ENCODE results near the gene FXYD4. TPM values are rescaled to one million over a fixed set of nuclear protein-coding genes. Genes with fewer than 3 reads are reported as not detected.

FXYD4 gene
- total and polyA plus RNA-seq, 2 of the 8 experiments (the other 6 are each of a cell fraction or from before 2014, with no cell fraction given): not detected

- H3K9ac ChIP-seq (replicated peaks in 1 of 4; ENCODE audit: extremely low read depth in 1 of 4, low read depth in 3 of 4, low read length in 3 of 4): no peak overlapping the region
- 0 out of 2 replicates have a peak overlapping the region, but pooled peaks have one; percentile 61 for H2BK15ac ChIP-seq (ENCODE audit: low read length)
- no peak overlapping the region for H3K56ac ChIP-seq (replicated peaks; ENCODE audit: insufficient read length, low read depth, low read length)
- peaks cover 4 to 20% (median 7%) of the 10 kb centered on the region in 4 experiments for H3K4me1 ChIP-seq (replicated peaks in 1 of 4; ENCODE audit: control insufficient read depth in 3 of 4, insufficient read depth in 4 of 4, low read length in 3 of 4)
- no peak overlapping the region for H3K4me3 ChIP-seq (ENCODE audit: extremely low read depth in 1 of 4, insufficient read depth in 2 of 4, low read depth in 3 of 4, low read length in 4 of 4)
- no peaks in the 10 kb centered on the region for H3K36me3 ChIP-seq (ENCODE audit: control insufficient read depth in 2 of 4, insufficient read depth in 4 of 4, low read length in 3 of 4)
- H3K18ac ChIP-seq (ENCODE audit: extremely low read depth, low read length): no peak overlapping the region; the same call in 1 of the 2 replicates
- POLR2A ChIA-PET (ENCODE audit: partially characterized antibody): interaction anchor here (0.8 to 2.7 kb wide), 4 partner anchors 10 to 25 kb away, joined by 3 to 11 read pairs (median 4); no protein-coding TSS in a partner anchor
- no peaks in the 10 kb centered on the region for H3K23me2 ChIP-seq (ENCODE audit: low read depth, low read length)
- no peak overlapping the region for H3K14ac ChIP-seq (ENCODE audit: insufficient read length)
- no peak for TF ChIP-seq CBX8 (IDR thresholded peaks at IDR 0.05; ENCODE audit: borderline replicate concordance, low read depth, low read length)
- CTCF ChIA-PET (ENCODE audit: partially characterized antibody): interaction anchor here (1.4 to 1.8 kb wide), 2 partner anchors 13 to 83 kb away, joined by 5 to 6 read pairs; no protein-coding TSS in a partner anchor
- no peak overlapping the region for H2AFZ ChIP-seq (ENCODE audit: low read length)
- no peak overlapping the region; the same call in 1 of the 2 replicates for H2AK5ac ChIP-seq (ENCODE audit: low read depth, low read length)
- H4K5ac ChIP-seq (ENCODE audit: insufficient read length, low read depth, low read length): no peak overlapping the region
- no peak for FAIRE-seq
- no peak for DNase-seq (ENCODE audit: low read depth in 1 of 2, low spot score in 2 of 2)
- H2BK120ac ChIP-seq (replicated peaks; ENCODE audit: low read depth, low read length): no peak overlapping the region
- H3K27me3 ChIP-seq (replicated peaks in 1 of 4; ENCODE audit: control insufficient read depth in 3 of 4, extremely low read depth in 1 of 4, insufficient read depth in 3 of 4, low read length in 3 of 4): 0 out of 7 replicates have a peak, but pooled peaks cover 0 to 2% (median 0%) of the 10 kb centered on the region in 4 experiments
- no peaks in the 10 kb centered on the region for H3K79me1 ChIP-seq (ENCODE audit: low read depth, low read length)
- 83% methylated on average over 10 of the region's 12 CpGs; no CpG with 5 or more reads in 1 of the 2 experiments for WGBS, 2 experiments (ENCODE audit: extremely low coverage in 1 of 2, insufficient coverage in 1 of 2, insufficient read length in 1 of 2, insufficient replicate concordance in 2 of 2, low coverage in 1 of 2, low lambda C conversion rate in 2 of 2, missing lambda C conversion rate in 1 of 2)
- no peak overlapping the region; the same call in 1 of the 2 replicates for H2BK5ac ChIP-seq (ENCODE audit: low read depth, low read length)
- H4K8ac ChIP-seq (ENCODE audit: extremely low read depth, insufficient read depth, low read length): no peak overlapping the region
- no peak overlapping the region for H3K23ac ChIP-seq (ENCODE audit: insufficient read length)
- H4K20me1 ChIP-seq (replicated peaks in 1 of 2; ENCODE audit: control insufficient read depth in 1 of 2, insufficient read depth in 2 of 2, low read length in 2 of 2): no peaks in the 10 kb centered on the region
- no peaks in the 10 kb centered on the region for H3K79me2 ChIP-seq (ENCODE audit: control insufficient read depth in 1 of 2, insufficient read depth in 2 of 2, low read length in 2 of 2)
- H3K27ac ChIP-seq (ENCODE audit: low read depth, low read length): no peak overlapping the region
- H3K4ac ChIP-seq (replicated peaks; ENCODE audit: insufficient read length, low read depth, low read length): no peak overlapping the region
- H2BK20ac ChIP-seq (ENCODE audit: low read length): no peak overlapping the region
- H4K91ac ChIP-seq (replicated peaks; ENCODE audit: insufficient read length, low read length): no peak overlapping the region
- H3K9me3 ChIP-seq (ENCODE audit: insufficient read depth in 2 of 2, low read depth in 1 of 2, low read length in 1 of 2): no peaks in the 10 kb centered on the region
- H2BK12ac ChIP-seq (ENCODE audit: low read depth, low read length): no peak overlapping the region
- no peak overlapping the region for H3K4me2 ChIP-seq (ENCODE audit: insufficient read depth in 1 of 2, low read depth in 2 of 2, low read length in 2 of 2)
These were observed 4.1 kb downstream of the FXYD4 start for GRCh38 chr10:43375401-43376020.

All from H1 (cell line).